K562 (cell line): ENCODE data around the gene C10orf90. TPM values are rescaled to one million over a fixed set of nuclear protein-coding genes. Genes with fewer than 3 reads are reported as not detected.

ENCODE experiments used
- ATAC-seq: fragments of 200-7000 bp; cut with Tn5 transposase; 3 replicates; pipeline ENCODE4 v1.9.1; 2020; ENCODE audit warnings: moderate library complexity
- BruUV-seq: library from RNA; stranded (reverse); fragments of 400-500 nt; replicated peaks from 2 replicates; lab custom pipeline; 2021; lab: Mats Ljungman, UMichigan
- CTCF ChIA-PET: fragments of 300-600 bp; formaldehyde crosslinking; extraction: SDS; loops from one replicate; lab custom pipeline; 2021; ENCODE audit warnings: low intra/inter-chr PET ratio; lab: Yijun Ruan, JAX
- POLR2A ChIA-PET: fragments of 300-600, 350-650 bp; sonication (Branson Sonifier 250); formaldehyde crosslinking; extraction: SDS; loops from one replicate; lab custom pipeline; 2021; ENCODE audit warnings: antibody characterized with exemption, inconsistent platforms; lab: Yijun Ruan, JAX
- DNase-seq, 4 experiments: peaks; one replicate each; pipeline versions ENCODE4 v3.0.0 to v3.0.0-alpha.2; 2011 to 2018; ENCODE audit warnings: low spot score in 3 of 4, mixed read lengths in 3 of 4; ENCODE audit errors: extremely low read depth in 1 of 4
- FAIRE-seq: peaks from 2 replicates; lab custom pipeline; 2011; peaks lifted over from hg19 to GRCh38; lab: Jason Lieb, UNC
- H2AFZ ChIP-seq: 2 replicates; pipeline ENCODE4 v1.6.0; 2011; ENCODE audit warnings: low read depth, low read length, control low read depth, inconsistent platforms
- H3K27ac ChIP-seq: fragments of 200-600 bp; 3 replicates; pipeline ENCODE4 v1.8.0; 2011; ENCODE audit warnings: low read depth, mild to moderate bottlenecking, control low read depth, inconsistent platforms, low read length, moderate library complexity, mixed read lengths; ENCODE audit errors: extremely low read depth
- H3K27me3 ChIP-seq, 2 experiments: fragments of 300-600 bp in 1 of 2; 2 replicates in 1 of 2; 3 replicates in 1 of 2; pipeline versions ENCODE4 v1.6.0 to v1.8.0; 2011; ENCODE audit warnings: inconsistent platforms in 2 of 2, low read length in 2 of 2, mild to moderate bottlenecking in 1 of 2, mixed read lengths in 1 of 2, moderate library complexity in 1 of 2; ENCODE audit not compliant: control insufficient read depth in 2 of 2, insufficient read depth in 2 of 2
- H3K36me3 ChIP-seq: fragments of 300-600 bp; 3 replicates; pipeline ENCODE4 v1.8.0; 2011; ENCODE audit warnings: mild to moderate bottlenecking, low read length, inconsistent platforms; ENCODE audit not compliant: control insufficient read depth, insufficient read depth
- H3K4me1 ChIP-seq, 2 experiments: fragments of 200-600 bp in 1 of 2; replicated peaks in 1 of 2; 2 replicates in 1 of 2; 3 replicates in 1 of 2; pipeline versions ENCODE4 v1.5.1 to v1.8.0; 2011; ENCODE audit warnings: inconsistent platforms in 2 of 2, low read length in 2 of 2, mild to moderate bottlenecking in 1 of 2, mixed read lengths in 1 of 2, moderate library complexity in 1 of 2; ENCODE audit not compliant: control insufficient read depth in 2 of 2, insufficient read depth in 2 of 2
- H3K4me2 ChIP-seq: 2 replicates; pipeline ENCODE4 v1.6.1; 2011; ENCODE audit warnings: low read length, control low read depth, inconsistent platforms, mixed read lengths; ENCODE audit not compliant: insufficient read depth
- H3K4me3 ChIP-seq: fragments of 200-600 bp; sonication (generic), shearing (Covaris generic); 2 replicates; pipeline ENCODE4 v1.5.1; 2016; ENCODE audit warnings: control low read depth, inconsistent platforms
- H3K79me2 ChIP-seq: fragments of 200-600 bp; 3 replicates; pipeline ENCODE4 v1.8.0; 2011; ENCODE audit warnings: low read length, inconsistent platforms; ENCODE audit not compliant: control insufficient read depth, insufficient read depth
- H3K9ac ChIP-seq, 2 experiments: 2 replicates each; pipeline versions ENCODE4 v1.6.0 to v1.6.1; 2011; ENCODE audit warnings: low read depth in 2 of 2, low read length in 2 of 2, control low read depth in 1 of 2, inconsistent platforms in 1 of 2, mild to moderate bottlenecking in 1 of 2, mixed read lengths in 1 of 2; ENCODE audit not compliant: insufficient read depth in 1 of 2
- H3K9me1 ChIP-seq: one replicate; pipeline ENCODE4 v1.6.0; 2011; ENCODE audit warnings: inconsistent platforms, mild to moderate bottlenecking, low read length, moderate library complexity; ENCODE audit not compliant: control insufficient read depth, insufficient read depth
- H3K9me3 ChIP-seq: replicated peaks from 2 replicates; pipeline ENCODE4 v1.5.1; 2011; ENCODE audit warnings: low read depth, low read length, inconsistent platforms; ENCODE audit not compliant: control insufficient read depth, insufficient read depth
- H4K20me1 ChIP-seq: replicated peaks from 2 replicates; pipeline ENCODE4 v1.6.1; 2011; ENCODE audit warnings: low read length, inconsistent platforms, mixed read lengths; ENCODE audit not compliant: control insufficient read depth, insufficient read depth
- DMBX1 ChIP-seq: fragments of 250-450 bp; sonication (Bioruptor Pico); IDR thresholded peaks from 2 replicates; pipeline ENCODE4 v1.8.0; 2022; ENCODE audit warnings: inconsistent platforms, mild to moderate bottlenecking, moderate library complexity, borderline replicate concordance
- ETV6 ChIP-seq, 3 experiments: fragments of 150-350 bp in 1 of 3; sonication (generic) in 1 of 3; formaldehyde crosslinking in 1 of 3; IDR thresholded peaks; 2 replicates each; pipeline versions ENCODE4 v1.6.1 to v1.8.0; 2014 to 2022; ENCODE audit warnings: borderline replicate concordance in 2 of 3, low read depth in 2 of 3, antibody characterized with exemption in 1 of 3, low read length in 1 of 3, mild to moderate bottlenecking in 1 of 3, missing genetic modification reagents in 1 of 3
- NFE2L1 ChIP-seq: fragments of 450-650 bp; IDR thresholded peaks from 2 replicates; pipeline ENCODE4 v1.6.1; 2016; ENCODE audit warnings: missing genetic modification characterization, low read depth, mild to moderate bottlenecking, missing compliant biosample characterization, moderate library complexity, borderline replicate concordance
- NFRKB ChIP-seq: fragments of 450-650 bp; IDR thresholded peaks from 2 replicates; pipeline ENCODE4 v1.6.1; 2016; ENCODE audit warnings: low read depth
- SRSF1 ChIP-seq: fragments of 200-400 bp; formaldehyde crosslinking; IDR thresholded peaks from 2 replicates; pipeline ENCODE4 v1.6.1; 2017; ENCODE audit warnings: mild to moderate bottlenecking, low read depth, low read length, moderate library complexity
- YY1 ChIP-seq, 3 experiments: IDR thresholded peaks; 2 replicates each; pipeline ENCODE4 v1.6.1; 2011; ENCODE audit warnings: low read length in 2 of 3, mild to moderate bottlenecking in 2 of 3, moderate library complexity in 2 of 3, borderline replicate concordance in 1 of 3, control low read depth in 1 of 3, low read depth in 1 of 3; ENCODE audit not compliant: insufficient read depth in 3 of 3, insufficient replicate concordance in 2 of 3, control insufficient read depth in 1 of 3, insufficient read length in 1 of 3; ENCODE audit errors: extremely low read depth in 1 of 3
- ZKSCAN8 ChIP-seq: fragments of 200-800 bp; sonication (Bioruptor generic); IDR thresholded peaks from 2 replicates; pipeline ENCODE4 v1.6.1; 2016; ENCODE audit warnings: missing genetic modification characterization, missing compliant biosample characterization
- ZNF766 ChIP-seq: fragments of 200-800 bp; sonication (Bioruptor generic); conservative IDR thresholded peaks from 2 replicates; pipeline ENCODE4 v1.6.1; 2016; ENCODE audit warnings: missing genetic modification characterization, missing compliant biosample characterization
- WGBS: fragments of 100-300 bp; shearing (Covaris generic); methylation state at CpG from one replicate; pipeline ENCODE4 v1.1.6; 2016; ENCODE audit warnings: low coverage, mixed read lengths; ENCODE audit not compliant: insufficient coverage; ENCODE audit errors: missing lambda C conversion rate; 5-methylcytosine and 5-hydroxymethylcytosine counted together
- in situ Hi-C: fragments of 300-500 bp; cut with MboI; formaldehyde crosslinking; loops from 4 replicates; pipeline ENCODE4 v1.15.0; 2018; ENCODE audit warnings: inconsistent platforms, mixed read lengths
- intact Hi-C: fragments of 100-400 bp; cut with micrococcal nuclease; formaldehyde crosslinking; loops from 2 replicates; pipeline ENCODE4 v1.14.2; 2022
- polyA plus RNA-seq, 8 experiments: library from polyadenylated mRNA; depleted of rRNA in 4 of 8; stranded (reverse) in 5 of 8; unstranded in 3 of 8; fragments of >200 nt; fragmentation: Nextera tagmentation in 2 of 8; fragmentation: Illumina TruSeq in 1 of 8; extraction: Ambion mirVana in 2 of 8; extraction: Trizol in 1 of 8; gene quantifications; 2 replicates each; pipeline versions ENCODE4 v1.2.1 to v1.2.3, GENCODE V29; 2011 to 2014; ENCODE audit warnings: inconsistent platforms in 1 of 8, missing spikeins in 1 of 8
- total RNA-seq, 7 experiments: library from RNA; depleted of rRNA in 6 of 7; stranded (reverse); fragments of >200 nt in 6 of 7; fragmentation: Illumina TruSeq in 2 of 7; extraction: Trizol in 2 of 7; gene quantifications; 2 replicates each; pipeline versions ENCODE4 v1.2.1 to v1.2.3, GENCODE V29; 2011 to 2021; ENCODE audit warnings: low replicate concordance in 1 of 7
- TF ChIP-seq, protein P1 (sequence below): fragments of 250-450 bp; sonication (Bioruptor Pico); IDR thresholded peaks from 2 replicates; pipeline ENCODE4 v1.5.0; 2020; ENCODE audit warnings: mild to moderate bottlenecking, borderline replicate concordance
- TF ChIP-seq, protein P2 (sequence below): fragments of 450-650 bp; IDR thresholded peaks from 2 replicates; pipeline ENCODE4 v1.6.1; 2016; ENCODE audit warnings: antibody characterized with exemption

Gene C10orf90
- total and polyA plus RNA-seq, 9 of the 15 experiments (the other 6 are each of a cell fraction or from before 2014, with no cell fraction given), result not detected

DNA sequence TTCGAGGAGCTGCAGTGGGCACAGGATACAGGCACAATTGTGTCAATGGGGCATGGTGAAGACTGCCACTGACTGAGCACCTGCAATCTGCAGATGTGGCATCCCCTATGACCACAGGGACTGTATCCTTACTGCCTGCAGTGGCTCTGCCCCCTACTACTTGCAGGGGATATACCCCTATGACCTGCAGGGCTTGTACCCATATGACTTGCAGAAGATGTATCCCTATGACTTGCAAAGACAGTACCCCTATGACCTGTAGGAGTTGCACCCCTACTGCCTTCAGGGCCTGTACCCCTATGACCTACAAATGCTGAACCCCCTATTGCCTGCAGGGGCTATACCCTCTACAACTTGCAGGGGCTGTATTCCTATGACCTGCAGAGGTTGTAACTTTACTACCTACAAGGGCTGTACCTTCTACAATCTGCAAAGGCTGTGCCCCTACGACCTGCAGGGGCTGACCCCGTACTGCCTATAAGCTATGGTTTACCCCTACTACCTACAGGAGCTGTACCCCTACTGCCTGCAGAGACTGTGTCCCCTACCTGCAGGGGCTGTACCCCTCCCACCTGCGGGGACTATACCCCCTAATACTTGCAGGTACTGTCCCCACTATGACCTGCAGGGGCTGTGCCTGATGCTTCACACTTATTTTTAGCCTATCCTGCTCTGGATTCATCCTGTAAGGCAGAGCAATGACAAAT, 216.3 kb downstream of the C10orf90 start:
- in situ Hi-C loops, result no loop called here
- POLR2A ChIA-PET, result no interaction called here
- FAIRE-seq, result no peak
- TF ChIP-seq ZNF766, result no peak
- TF ChIP-seq SRSF1, result no peak
- TF ChIP-seq, all 486 proteins: peak for 0
- 0% methylated on average over 4 of the region's 4 CpGs for WGBS
- CTCF ChIA-PET, result no interaction called here
- Histone ChIP-seq H3K9me1 (no peaks in the 10 kb centered on the region), H3K79me2 (no peaks in the 10 kb centered on the region), H3K9me3 (no peaks in the 10 kb centered on the region), H3K4me1 (no peaks in the 10 kb centered on the region), H3K27ac (no peak overlapping the region), H2AFZ (no peak overlapping the region), H4K20me1 (no peaks in the 10 kb centered on the region), H3K9ac (no peak overlapping the region), H3K27me3 (no peaks in the 10 kb centered on the region), H3K4me2 (no peak overlapping the region), H3K4me3 (no peak overlapping the region), H3K36me3 (no peaks in the 10 kb centered on the region)
- no peak for DNase-seq
- no peak for ATAC-seq
- BruUV-seq, result no TSS peak
- intact Hi-C loops, result no loop called here

DNA sequence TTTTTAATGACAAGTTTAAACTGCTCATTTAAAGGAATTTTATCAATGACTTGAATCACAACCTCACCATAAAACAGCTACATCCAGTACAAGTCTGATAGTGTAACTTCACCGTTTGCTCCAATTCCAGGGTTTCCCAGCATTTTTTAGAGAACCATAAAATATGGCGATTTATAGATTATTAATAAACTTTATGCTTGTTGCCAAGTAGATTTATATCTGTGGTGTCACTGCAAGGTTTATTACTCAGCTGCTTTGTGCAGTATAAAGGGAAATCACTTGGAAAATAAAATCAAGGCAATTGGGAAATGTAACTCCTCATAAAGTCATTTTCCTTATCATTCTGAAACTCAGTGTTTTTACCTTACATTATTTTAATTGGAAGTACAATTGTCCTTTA, 218.2 kb downstream of the C10orf90 start:
- Histone ChIP-seq H3K9me1 (no peaks in the 10 kb centered on the region), H3K4me1 (no peaks in the 10 kb centered on the region), H2AFZ (no peak overlapping the region), H3K4me2 (no peak overlapping the region), H3K9me3 (no peaks in the 10 kb centered on the region), H3K79me2 (no peaks in the 10 kb centered on the region), H3K4me3 (no peak overlapping the region), H3K27me3 (no peaks in the 10 kb centered on the region), H4K20me1 (no peaks in the 10 kb centered on the region), H3K27ac (no peak overlapping the region), H3K36me3 (no peaks in the 10 kb centered on the region), H3K9ac (no peak overlapping the region)
- DNase-seq (no peak), FAIRE-seq (no peak), ATAC-seq (no peak)
- intact Hi-C loops (no loop called here), in situ Hi-C loops (no loop called here)
- ChIA-PET POLR2A (no interaction called here), CTCF (no interaction called here)
- no TSS peak for BruUV-seq
- 0% methylated on average over 2 of the region's 2 CpGs for WGBS
- TF ChIP-seq NFE2L1 (tag), result no peak
- no peak for TF ChIP-seq YY1 (IDR thresholded peaks at IDR 0.05; ENCODE audit: borderline replicate concordance in 1 of 3, control insufficient read depth in 1 of 3, extremely low read depth in 1 of 3, insufficient read depth in 3 of 3, insufficient read length in 1 of 3, insufficient replicate concordance in 2 of 3, low read depth in 1 of 3, low read length in 2 of 3)
- no peak for TF ChIP-seq ETV6 (IDR thresholded peaks at IDR 0.05; ENCODE audit: borderline replicate concordance in 1 of 2, low read depth in 2 of 2, low read length in 1 of 2)
- TF ChIP-seq ETV6 (CRISPR knock-in tag; IDR thresholded peaks at IDR 0.05; ENCODE audit: borderline replicate concordance), result no peak
- TF ChIP-seq, protein P1, sequence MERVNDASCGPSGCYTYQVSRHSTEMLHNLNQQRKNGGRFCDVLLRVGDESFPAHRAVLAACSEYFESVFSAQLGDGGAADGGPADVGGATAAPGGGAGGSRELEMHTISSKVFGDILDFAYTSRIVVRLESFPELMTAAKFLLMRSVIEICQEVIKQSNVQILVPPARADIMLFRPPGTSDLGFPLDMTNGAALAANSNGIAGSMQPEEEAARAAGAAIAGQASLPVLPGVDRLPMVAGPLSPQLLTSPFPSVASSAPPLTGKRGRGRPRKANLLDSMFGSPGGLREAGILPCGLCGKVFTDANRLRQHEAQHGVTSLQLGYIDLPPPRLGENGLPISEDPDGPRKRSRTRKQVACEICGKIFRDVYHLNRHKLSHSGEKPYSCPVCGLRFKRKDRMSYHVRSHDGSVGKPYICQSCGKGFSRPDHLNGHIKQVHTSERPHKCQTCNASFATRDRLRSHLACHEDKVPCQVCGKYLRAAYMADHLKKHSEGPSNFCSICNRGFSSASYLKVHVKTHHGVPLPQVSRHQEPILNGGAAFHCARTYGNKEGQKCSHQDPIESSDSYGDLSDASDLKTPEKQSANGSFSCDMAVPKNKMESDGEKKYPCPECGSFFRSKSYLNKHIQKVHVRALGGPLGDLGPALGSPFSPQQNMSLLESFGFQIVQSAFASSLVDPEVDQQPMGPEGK (CRISPR knock-in tag), result no peak
- TF ChIP-seq DMBX1 (CRISPR knock-in tag), result no peak
- no peak for TF ChIP-seq ZKSCAN8 (CRISPR knock-in tag)
- TF ChIP-seq, protein P2, sequence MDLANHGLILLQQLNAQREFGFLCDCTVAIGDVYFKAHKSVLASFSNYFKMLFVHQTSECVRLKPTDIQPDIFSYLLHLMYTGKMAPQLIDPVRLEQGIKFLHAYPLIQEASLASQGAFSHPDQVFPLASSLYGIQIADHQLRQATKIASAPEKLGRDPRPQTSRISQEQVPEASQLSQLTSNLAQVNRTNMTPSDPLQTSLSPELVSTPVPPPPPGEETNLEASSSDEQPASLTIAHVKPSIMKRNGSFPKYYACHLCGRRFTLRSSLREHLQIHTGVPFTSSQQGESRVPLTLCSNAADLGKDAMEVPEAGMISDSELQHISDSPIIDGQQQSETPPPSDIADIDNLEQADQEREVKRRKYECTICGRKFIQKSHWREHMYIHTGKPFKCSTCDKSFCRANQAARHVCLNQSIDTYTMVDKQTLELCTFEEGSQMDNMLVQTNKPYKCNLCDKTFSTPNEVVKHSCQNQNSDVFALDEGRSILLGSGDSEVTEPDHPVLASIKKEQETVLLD, result no peak
- TF ChIP-seq NFRKB, result no peak
